Stimulated activated CD8-positive, alpha-beta memory T cell treated with anti-CD3 and anti-CD28 coated beads, Interleukin-7, amount 100 ng/mL, for 24 hours (primary cell): ENCODE results near the gene KLHL8.
A peak's percentile ranks its signal among the peaks of the same experiment; 100 is the strongest.

Experiments used
- DNase-seq: peaks from one replicate; pipeline ENCODE4 v3.0.0-alpha.2; 2020; ENCODE audit warnings: low read depth

The KLHL8 gene

GRCh38 chr4:87220094-87220822, at the start of gene KLHL8:
KLHL8 (minus strand) TSS chr4:87220618; CDS start chr4:87195539, 25,079 bp downstream.
- peak; percentile 68 for DNase-seq

- no peak for DNase-seq
These were observed 49.7 kb upstream of the KLHL8 start for GRCh38 chr4:87270144-87270543.

GRCh38 chr4:87268411-87268810, 48.0 kb upstream of the KLHL8 start:
- DNase-seq: no peak

GRCh38 chr4:87266986-87267385, 46.6 kb upstream of the KLHL8 start:
- no peak for DNase-seq

GRCh38 chr4:87262886-87263285, 42.5 kb upstream of the KLHL8 start:
- no peak for DNase-seq

GRCh38 chr4:87260477-87260876, 40.1 kb upstream of the KLHL8 start:
- DNase-seq: no peak

GRCh38 chr4:87258677-87259076, 38.3 kb upstream of the KLHL8 start:
- no peak for DNase-seq

GRCh38 chr4:87257523-87257922, 37.1 kb upstream of the KLHL8 start:
- no peak for DNase-seq

- no peak for DNase-seq
These were observed 35.3 kb upstream of the KLHL8 start for GRCh38 chr4:87255755-87256154.

- DNase-seq: no peak
These were observed 30.7 kb upstream of the KLHL8 start for GRCh38 chr4:87251106-87251505.

- no peak for DNase-seq
These were observed 29.9 kb upstream of the KLHL8 start for GRCh38 chr4:87250294-87250693.

GRCh38 chr4:87249332-87250019, 29.1 kb upstream of the KLHL8 start:
- no peak for DNase-seq

GRCh38 chr4:87243426-87244053, 23.1 kb upstream of the KLHL8 start:
- DNase-seq: no peak

- DNase-seq: no peak
These were observed 20.9 kb upstream of the KLHL8 start for GRCh38 chr4:87241336-87241735.

- DNase-seq: no peak
These were observed 19.9 kb upstream of the KLHL8 start for GRCh38 chr4:87240341-87240740.

GRCh38 chr4:87239821-87240220, 19.4 kb upstream of the KLHL8 start:
- DNase-seq: no peak

- no peak for DNase-seq
These were observed 18.8 kb upstream of the KLHL8 start for GRCh38 chr4:87239194-87239593.

- DNase-seq: no peak
These were observed 16.4 kb upstream of the KLHL8 start for GRCh38 chr4:87236861-87237260.

GRCh38 chr4:87235020-87235671, 14.7 kb upstream of the KLHL8 start:
- DNase-seq: no peak

GRCh38 chr4:87232216-87232615, 11.8 kb upstream of the KLHL8 start:
- DNase-seq: no peak

GRCh38 chr4:87230806-87231205, 10.4 kb upstream of the KLHL8 start:
- no peak for DNase-seq

- no peak for DNase-seq
These were observed 9.6 kb upstream of the KLHL8 start for GRCh38 chr4:87229979-87230378.
